Activated CD8-positive, alpha-beta memory T cell treated with anti-CD3 and anti-CD28 coated beads, Interleukin-2, amount 50 U/mL, for 24 hours (primary cell): ENCODE measurements around the gene PRRT2.

Experiments used
- DNase-seq: peaks from one replicate; pipeline ENCODE4 v3.0.0-alpha.2; 2020; ENCODE audit errors: extremely low read depth

PRRT2 gene

DNA sequence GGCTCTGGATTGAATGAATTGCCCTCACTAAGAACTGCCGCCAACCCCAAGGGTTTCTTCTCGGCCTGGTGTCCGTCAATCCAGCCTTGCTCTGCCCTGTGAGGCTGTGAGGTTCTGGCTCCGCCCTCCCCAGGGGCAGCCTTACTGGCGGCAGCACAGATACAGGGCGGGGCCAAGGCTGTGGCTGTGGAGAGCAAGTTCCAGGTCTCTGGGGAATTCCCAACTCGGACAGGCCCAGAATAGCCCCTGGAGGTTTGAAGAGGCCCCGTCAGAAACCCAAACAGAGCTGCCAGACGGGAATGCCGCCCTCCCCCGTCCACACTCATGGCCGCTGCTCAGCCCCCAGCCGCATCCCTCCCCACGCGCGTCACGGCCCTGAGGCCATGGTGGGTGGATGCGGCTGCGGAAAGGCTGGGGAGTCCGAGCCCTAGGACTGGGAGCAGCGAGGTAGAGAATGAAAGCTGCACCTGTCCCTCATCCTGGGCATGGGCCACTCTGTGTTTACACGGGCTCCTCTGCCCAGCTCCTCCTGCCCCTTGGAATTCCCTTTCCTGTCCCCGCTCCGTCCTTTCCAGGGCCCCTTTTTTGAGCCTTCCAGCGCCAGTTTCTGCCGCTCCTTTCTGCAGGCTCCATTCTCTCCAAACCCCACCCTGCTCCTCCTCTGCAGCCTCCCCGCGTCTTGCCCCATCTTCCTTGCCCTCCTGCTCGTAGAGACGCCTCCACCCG, 660 bp upstream of the PRRT2 start:
- no peak for DNase-seq

DNA sequence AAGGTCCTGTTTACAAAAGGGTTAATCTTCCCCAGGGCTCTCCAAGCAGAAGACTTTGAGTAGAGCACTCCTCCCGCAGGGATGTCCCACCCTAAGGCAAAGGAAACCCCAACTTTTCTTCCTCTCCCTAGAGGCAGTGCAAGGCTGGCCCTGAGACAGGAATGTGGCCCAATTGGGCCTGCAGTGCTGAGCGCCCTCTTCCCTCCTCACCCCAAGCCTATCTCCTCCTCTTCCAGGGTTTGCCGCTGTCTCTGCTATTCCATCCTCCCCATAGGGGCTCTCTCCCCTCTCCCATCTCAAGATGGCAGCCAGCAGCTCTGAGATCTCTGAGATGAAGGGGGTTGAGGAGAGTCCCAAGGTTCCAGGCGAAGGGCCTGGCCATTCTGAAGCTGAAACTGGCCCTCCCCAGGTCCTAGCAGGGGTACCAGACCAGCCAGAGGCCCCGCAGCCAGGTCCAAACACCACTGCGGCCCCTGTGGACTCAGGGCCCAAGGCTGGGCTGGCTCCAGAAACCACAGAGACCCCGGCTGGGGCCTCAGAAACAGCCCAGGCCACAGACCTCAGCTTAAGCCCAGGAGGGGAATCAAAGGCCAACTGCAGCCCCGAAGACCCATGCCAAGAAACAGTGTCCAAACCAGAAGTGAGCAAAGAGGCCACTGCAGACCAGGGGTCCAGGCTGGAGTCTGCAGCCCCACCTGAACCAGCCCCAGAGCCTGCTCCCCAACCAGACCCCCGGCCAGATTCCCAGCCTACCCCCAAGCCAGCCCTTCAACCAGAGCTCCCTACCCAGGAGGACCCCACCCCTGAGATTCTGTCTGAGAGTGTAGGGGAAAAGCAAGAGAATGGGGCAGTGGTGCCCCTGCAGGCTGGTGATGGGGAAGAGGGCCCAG, 1.0 kb downstream of the PRRT2 start:
- no peak for DNase-seq

DNA sequence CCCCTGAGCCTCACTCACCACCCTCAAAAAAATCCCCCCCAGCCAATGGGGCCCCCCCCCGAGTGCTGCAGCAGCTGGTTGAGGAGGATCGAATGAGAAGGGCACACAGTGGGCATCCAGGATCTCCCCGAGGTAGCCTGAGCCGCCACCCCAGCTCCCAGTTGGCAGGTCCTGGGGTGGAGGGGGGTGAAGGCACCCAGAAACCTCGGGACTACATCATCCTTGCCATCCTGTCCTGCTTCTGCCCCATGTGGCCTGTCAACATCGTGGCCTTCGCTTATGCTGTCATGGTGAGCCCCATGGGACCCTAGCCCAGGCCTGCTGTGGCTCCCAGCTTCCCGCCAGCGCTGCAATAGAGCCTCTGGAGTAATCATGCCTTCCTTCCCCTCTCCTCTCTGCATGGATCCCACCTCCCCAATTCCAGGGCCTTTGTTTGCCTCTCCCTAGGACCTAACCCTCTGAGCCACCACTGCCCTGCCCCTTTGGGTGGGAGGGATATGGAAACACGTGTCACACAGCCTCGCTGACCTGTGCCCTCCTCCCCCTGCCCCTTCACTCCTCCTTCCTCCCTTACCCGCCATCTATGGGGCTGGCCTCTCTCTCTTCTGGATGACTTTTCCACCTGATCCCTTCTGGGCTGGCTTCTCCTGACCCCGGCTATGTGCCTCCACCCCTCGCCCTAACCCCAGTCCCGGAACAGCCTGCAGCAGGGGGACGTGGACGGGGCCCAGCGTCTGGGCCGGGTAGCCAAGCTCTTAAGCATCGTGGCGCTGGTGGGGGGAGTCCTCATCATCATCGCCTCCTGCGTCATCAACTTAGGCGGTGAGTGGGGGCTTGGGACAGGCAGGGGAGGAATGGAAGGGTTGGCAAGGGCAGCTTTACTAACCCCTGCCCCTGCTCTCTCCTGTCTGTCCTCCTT, 1.9 kb downstream of the PRRT2 start:
- no peak for DNase-seq

DNA sequence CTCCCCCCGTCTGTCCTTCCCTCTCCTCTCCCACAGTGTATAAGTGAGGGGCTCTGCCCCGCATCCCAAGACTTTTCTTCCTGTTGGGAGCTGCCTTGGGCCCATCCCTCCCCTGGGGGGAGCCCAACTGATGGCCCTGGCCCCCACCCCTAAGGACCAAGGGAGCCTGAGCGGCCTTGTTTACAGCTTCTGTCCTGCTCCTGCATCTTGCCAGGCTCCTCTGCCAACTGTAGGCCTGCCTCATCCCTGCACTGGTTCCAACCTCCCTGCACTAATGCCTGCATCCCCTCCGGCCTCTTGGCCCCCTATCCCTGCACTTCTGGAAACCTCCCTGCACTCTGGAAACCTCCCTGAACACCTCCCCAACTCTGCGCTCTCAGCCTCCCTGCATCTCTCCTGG, 2.6 kb downstream of the PRRT2 start:
- no peak for DNase-seq

DNA sequence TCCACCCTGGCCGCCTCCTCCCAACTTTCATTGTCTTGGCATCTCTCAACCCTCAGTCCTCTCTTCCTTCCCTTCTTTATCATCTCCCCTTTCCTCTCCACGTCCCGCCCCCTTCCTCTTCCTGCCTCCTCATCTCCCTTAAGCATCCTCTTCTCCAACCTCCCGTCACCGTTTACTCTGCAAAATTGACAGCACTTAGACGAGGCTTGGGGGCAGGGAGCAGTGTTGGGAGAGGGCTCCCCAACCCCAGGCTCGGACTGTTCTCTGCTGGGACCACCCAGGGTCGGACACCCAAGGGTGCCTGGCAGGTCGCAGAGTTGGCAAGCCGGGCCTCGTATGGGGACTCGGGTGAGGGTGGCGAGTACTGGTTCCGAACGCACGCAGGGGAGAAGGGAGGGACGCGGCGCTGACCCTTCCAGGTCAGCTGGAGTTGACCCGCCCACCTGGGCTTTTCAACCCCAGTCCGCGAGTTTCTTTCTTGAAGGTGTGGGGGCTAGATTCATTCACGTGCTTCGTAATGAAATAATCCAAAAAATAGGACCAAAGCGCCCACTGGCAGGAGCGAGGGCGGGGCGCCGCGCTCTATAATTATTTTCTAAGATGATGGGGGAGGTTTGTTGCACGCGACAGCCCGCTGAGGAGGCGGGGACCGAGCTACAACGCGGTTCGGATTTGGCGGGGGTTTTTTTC, 3.2 kb downstream of the PRRT2 start:
- DNase-seq: no peak

DNA sequence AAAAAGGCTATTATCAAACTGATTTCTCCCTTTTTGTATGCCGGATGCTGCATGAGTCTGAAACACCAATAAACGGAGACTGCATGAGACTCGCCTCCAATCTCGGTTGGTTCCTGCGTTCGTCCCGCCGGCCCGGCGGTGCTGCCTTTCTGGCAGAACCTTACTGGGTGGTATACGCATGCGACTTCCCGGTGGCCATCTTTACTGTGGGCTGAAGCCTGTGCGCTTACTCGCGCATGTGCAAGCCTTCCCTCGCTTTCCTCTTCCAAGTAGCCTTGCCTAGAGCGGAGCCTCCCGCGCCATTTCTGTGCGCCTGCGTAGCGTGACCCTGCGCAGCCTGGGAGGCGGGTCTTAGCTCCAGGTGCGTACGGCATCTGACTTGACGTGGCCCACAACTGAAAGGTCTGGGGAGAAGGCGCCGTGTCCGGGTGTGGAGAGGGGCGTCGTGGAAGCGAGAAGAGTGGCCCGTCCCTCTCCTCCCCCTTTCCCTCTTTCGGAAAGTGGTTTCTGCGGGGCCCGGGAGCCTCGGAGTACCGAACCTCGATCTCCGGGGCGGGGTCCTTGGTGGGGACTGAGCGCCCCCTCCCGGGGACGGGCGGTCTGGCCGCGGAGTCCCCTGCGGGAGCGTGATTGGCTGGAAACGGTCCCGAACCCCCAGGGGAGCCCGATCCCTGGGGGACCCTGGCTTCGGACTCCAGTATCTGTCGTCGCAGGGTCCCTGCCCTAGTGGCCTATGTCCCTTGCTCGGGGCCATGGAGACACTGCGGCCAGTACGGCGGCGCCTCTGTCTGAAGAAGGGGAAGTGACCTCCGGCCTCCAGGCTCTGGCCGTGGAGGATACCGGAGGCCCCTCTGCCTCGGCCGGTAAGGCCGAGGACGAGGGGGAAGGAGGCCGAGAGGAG, 4.0 kb downstream of the PRRT2 start, which contains the start of gene PAGR1:
TSS of gene PAGR1 (plus strand) at position 360 of the 901 bp plus-strand sequence. CDS start at position 734, 374 bp downstream.
- peak; percentile 97 for DNase-seq

DNA sequence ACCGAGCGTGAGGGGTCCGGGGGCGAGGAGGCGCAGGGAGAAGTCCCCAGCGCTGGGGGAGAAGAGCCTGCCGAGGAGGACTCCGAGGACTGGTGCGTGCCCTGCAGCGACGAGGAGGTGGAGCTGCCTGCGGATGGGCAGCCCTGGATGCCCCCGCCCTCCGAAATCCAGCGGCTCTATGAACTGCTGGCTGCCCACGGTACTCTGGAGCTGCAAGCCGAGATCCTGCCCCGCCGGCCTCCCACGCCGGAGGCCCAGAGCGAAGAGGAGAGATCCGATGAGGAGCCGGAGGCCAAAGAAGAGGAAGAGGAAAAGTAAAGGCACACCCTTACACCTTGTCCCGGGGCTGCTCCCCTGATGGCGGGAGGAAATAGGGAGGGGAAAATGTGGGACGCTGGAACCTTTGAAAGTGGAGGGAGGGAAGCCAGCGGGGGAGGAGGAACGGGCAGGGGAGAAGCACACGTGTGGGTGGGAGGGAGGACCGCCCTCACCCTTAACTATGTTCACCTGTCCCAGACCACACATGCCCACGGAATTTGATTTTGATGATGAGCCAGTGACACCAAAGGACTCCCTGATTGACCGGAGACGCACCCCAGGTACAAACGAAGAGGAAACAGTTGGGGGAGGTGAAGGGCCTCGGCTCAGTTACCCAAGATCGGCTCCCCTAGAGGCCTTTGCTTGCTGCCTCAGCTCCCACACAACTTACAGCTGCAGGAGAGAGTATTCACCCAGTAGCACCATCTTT, 4.9 kb downstream of the PRRT2 start:
- DNase-seq: no peak

DNA sequence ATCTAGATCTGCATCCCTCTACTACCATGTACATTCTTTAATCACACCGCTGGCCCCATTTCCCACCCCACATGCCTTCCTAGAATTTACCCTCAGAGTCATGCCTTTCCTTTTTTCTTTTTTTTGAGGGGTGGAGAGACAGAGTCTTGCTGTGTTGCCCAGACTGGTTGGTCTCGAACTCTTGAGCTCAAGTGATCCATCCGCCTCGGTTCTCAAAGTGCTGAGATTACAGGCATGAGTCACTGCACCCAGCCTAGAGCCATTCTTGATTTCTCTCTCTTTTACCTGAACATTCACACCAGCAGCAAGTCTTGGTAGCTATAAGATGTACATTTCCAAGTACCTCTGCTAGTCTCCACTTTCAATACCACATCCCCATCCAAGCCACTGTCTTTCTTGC, 6.1 kb downstream of the PRRT2 start:
- no peak for DNase-seq

DNA sequence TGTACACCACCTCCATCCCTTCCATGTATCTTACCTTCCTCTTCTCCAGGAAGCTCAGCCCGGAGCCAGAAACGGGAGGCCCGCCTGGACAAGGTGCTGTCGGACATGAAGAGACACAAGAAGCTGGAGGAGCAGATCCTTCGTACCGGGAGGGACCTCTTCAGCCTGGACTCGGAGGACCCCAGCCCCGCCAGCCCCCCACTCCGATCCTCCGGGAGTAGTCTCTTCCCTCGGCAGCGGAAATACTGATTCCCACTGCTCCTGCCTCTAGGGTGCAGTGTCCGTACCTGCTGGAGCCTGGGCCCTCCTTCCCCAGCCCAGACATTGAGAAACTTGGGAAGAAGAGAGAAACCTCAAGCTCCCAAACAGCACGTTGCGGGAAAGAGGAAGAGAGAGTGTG, 7.5 kb downstream of the PRRT2 start:
- DNase-seq: no peak

DNA sequence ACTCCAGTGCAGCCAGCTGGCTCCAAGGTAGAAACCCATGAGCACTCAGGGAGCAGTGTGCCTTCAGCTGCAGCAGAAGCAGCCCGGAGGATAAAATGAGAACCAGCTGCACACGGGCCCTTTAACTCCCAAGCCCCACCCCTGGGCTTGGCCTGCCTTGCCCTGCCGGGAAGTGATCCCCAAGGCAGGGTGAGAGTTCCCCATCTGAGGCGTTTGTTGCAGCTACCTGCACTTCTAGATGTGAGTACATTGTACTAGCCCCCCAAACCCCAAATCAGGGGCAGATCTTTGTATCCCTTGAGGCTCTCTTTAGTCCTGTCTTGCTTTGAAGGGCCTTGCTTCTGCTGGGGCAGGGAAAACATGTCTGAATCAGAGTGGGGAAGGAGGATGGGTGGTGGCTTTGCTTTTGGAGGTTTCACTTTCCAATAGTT, 8.3 kb downstream of the PRRT2 start, which contains the start of gene MVP:
TSS of gene MVP (plus strand) at position 192 of the 431 bp plus-strand sequence. CDS start 10,088 bp downstream, outside the sequence.
- no peak for DNase-seq

DNA sequence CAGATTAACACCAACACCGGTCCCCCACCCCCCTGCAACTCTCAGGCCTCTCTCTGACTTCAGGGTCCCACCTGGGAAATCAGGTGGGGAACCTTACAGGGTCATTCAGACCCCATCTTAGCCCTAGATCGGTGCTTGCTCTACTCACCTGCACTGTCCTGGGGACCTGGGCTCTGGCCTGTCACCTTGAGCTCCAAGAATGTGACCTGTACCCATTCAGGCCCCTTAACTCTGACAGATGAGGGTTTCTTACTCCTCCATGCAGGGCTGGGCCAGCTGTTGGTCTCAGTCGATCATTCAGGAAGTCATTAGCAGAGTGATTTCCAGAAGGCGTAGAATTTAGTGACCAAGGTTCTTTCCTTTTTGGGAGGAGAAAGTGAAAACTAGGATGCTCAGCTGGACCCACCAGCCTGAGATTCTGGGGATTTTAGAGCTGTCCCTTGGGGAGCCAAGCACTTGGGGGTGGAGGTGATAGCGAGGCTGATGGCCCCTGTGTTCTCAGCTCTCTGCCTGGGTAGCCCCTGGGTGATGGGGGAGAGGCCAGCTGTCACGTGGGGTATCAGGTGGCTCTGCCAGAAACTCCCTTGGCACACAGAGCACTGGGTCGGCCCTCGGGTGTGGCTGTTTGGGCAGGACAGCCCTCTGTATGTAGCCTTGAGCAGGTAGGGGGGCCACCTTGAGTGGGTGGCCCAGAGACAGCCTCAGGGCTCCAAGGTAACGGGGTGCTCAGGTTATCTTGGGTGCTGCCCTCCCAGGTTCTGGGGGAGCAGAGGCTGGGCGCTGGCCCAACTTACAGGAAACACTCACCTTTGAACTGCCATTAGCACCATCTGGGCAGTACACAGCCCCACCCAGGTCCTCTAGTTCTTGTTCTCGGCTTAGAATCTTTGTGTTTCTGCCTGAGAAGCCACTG, 9.0 kb downstream of the PRRT2 start:
- DNase-seq: no peak

DNA sequence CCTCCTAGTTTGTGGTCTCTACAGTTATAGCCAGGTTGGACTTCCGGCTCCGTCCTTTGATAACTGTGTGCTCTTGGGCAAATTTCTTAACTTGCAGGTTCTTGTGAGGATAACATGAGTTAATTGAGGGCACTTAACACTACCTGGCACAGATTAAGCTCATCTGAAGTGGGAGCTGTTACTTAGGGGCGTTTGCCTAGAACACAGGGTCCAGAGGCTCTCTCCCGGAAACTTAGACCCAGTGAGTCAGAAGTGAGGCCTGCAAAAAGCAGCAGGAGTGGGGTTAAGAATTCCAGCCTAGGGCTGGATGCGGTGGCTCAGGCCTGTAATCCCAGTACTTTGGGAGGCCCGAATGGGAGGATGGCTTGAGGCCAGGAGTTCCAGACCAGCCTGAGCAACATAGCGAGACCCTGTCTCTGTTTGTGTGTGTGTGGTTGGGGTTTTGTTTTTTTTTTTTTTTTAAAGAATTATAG, 9.7 kb downstream of the PRRT2 start:
- DNase-seq: no peak

DNA sequence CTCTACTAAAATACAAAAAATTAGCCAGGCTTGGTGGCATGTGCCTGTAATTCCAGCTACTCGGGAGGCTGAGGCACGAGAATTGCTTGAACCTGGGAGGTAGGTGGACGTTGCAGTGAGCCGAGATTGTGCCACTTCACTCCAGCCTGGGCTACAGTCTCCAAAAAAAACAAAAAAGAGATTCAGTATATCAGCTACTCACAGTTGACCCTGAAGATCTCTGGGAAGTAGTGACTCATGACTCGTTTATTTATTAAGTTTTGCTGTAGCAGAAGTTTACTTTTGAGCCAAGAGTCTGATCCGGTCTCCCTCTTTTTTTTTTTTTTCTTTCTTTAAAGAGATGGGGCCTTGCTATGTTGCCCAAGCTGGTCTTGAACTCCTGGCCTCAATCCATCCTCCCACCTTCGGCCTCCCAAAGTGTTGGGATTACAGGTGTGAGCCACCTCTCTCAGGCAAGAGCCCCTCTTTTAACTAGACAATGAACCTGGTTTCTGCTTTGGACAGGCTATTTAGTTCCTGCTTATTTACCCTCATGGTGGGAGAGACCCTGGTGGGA, 12.7 kb downstream of the PRRT2 start:
- no peak for DNase-seq

DNA sequence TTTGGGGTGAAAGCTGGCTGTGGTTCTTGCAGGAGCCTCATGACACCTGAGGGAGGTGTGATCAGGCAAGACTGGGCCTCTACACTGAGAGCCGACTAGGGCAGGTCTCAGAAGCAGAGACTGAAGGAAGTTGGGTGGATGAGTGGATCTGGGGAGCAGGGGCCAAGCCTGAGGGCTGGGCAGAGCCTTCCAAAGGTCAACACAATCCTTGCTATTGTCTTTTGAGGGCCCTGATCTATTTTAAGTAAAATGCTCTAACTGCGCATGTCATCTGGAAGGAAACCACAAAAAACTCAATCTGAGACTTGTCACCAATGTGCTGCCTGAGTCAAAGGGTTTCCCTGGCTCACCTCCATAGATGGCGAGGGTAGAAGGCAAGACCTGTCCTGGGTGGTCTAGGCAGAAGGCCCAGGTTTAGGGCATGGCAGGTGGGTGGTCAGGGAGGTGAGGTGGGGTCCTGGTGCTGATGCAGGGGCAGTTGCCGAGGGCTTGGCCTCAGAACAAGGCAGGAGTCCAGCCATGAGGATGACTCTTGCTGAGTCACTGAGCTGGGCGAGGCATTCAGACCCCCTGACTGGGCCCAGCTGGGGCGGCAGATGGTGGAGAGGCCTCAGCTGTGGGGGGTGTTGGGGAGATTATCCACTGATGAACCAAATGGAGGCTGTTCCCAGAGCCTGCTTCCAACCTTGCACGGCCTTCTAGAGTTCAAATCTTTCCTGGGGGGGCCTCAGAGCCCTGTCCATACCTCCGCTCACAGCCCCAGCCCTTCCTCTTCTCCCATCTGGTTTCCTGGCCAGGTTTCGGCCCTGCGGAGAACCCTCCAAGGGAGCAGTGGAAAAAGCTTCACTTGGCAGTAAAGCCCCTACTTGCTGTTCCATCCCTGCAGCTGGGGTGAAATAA, 13.4 kb downstream of the PRRT2 start:
- DNase-seq: no peak

DNA sequence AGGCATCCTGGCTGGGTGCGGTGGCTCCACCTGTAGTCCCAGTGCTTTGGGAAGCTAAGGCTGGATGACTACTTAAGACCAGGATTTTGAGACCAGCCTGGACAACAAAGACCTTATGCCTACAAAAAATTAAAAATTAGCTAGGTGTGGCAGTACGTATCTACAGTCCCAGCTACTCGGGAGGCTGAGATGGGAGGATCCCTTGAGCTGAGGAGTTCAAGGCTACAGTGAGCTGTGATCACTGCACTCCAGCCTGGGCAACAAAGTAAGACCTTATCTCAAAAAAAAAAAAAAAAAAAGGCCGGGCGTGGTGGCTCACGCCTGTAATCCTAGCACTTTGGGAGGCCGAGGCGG, 14.3 kb downstream of the PRRT2 start:
- no peak for DNase-seq

DNA sequence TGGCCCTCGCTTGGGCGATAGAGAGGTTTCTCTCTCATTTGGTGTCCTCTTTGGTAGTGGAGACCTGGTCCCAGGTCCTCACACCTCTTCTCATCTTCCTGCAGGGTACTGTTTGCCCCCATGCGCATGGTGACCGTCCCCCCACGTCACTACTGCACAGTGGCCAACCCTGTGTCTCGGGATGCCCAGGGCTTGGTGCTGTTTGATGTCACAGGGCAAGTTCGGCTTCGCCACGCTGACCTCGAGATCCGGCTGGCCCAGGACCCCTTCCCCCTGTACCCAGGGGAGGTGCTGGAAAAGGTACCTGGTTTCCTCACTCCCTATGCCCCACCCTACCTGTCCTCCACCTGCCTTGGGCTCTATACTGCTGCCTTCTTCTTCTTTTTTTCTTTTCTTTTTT, 18.8 kb downstream of the PRRT2 start:
- no peak for DNase-seq

DNA sequence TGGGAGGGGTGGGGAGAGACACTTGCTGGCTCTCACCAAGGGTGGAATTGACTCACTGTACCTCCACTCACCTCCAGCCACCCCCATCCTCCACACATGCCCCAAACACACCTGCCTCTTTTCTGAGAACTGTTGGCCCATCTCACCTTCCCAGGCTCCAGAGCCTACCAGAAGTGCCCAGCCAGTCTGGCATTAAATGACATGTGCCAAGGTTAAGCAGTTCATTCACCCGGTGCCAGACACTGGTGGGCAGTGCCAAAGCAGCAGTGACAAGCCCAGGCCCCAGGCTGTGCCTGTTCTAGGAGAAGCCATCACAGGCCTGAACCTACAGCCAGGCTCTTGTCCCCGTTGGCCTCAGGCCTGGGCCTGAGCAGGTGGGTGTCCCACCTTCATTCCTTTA, 19.5 kb downstream of the PRRT2 start:
- no peak for DNase-seq
